ENCODE measurements around the gene RBM39.
A peak's percentile ranks its signal among the peaks of the same experiment; 100 is the strongest.
"Not testable (repeated sequence)": the region's sequence is repeated elsewhere in the genome, so short reads cannot be mapped to it uniquely, and the experiment has no call there.

The RBM39 gene

GRCh38 chr20:35706591-35707529, 35.2 kb downstream of the RBM39 start:
- DNase-seq (ENCODE audit: low spot score), result not testable (repeated sequence)

GRCh38 chr20:35705894-35706293, 36.2 kb downstream of the RBM39 start:
- DNase-seq (ENCODE audit: low spot score), result not testable (repeated sequence)

GRCh38 chr20:35704514-35705261, 37.4 kb downstream of the RBM39 start:
- DNase-seq (ENCODE audit: low spot score), result no peak

- no peak for DNase-seq (ENCODE audit: low spot score)
Observed at GRCh38 chr20:35702824-35703695, 39.0 kb downstream of the RBM39 start.

- DNase-seq (ENCODE audit: low spot score), result no peak
Observed at GRCh38 chr20:35702051-35702823, 39.8 kb downstream of the RBM39 start.

- no peak for DNase-seq (ENCODE audit: low spot score)
Observed at GRCh38 chr20:35700625-35701148, 41.4 kb downstream of the RBM39 start.

- no peak for DNase-seq (ENCODE audit: low spot score)
Observed at GRCh38 chr20:35699957-35700624, 42.0 kb downstream of the RBM39 start.

GRCh38 chr20:35699127-35699956, 42.7 kb downstream of the RBM39 start, which contains the start of the genes NFS1 and ROMO1:
TSS of gene NFS1 (minus strand) at chr20:35699352. CDS start at chr20:35699288, 64 bp downstream.
TSS of gene ROMO1 (plus strand) at chr20:35699405. CDS start at chr20:35699633, 228 bp downstream.
- peak; percentile 98 for DNase-seq (ENCODE audit: low spot score)

GRCh38 chr20:35698298-35699126, 43.5 kb downstream of the RBM39 start:
- peak; percentile 59 for DNase-seq (ENCODE audit: low spot score)

- no peak for DNase-seq (ENCODE audit: low spot score)
Observed at GRCh38 chr20:35697696-35698297, 44.3 kb downstream of the RBM39 start.

GRCh38 chr20:35695978-35696377, 46.1 kb downstream of the RBM39 start:
- DNase-seq (ENCODE audit: low spot score), result no peak

GRCh38 chr20:35695245-35695749, 46.8 kb downstream of the RBM39 start:
- no peak for DNase-seq (ENCODE audit: low spot score)

GRCh38 chr20:35690265-35690664, 51.8 kb downstream of the RBM39 start:
- no peak for DNase-seq (ENCODE audit: low spot score)

- DNase-seq (ENCODE audit: low spot score), result not testable (repeated sequence)
Observed at GRCh38 chr20:35686872-35687271, 55.2 kb downstream of the RBM39 start.

GRCh38 chr20:35685368-35685767, 56.7 kb downstream of the RBM39 start:
- not testable (repeated sequence) for DNase-seq (ENCODE audit: low spot score)

- DNase-seq (ENCODE audit: low spot score), result no peak
Observed at GRCh38 chr20:35681960-35682359, 60.1 kb downstream of the RBM39 start.

- DNase-seq (ENCODE audit: low spot score), result no peak
Observed at GRCh38 chr20:35680452-35681183, 61.4 kb downstream of the RBM39 start.

All from D341Med (cell line).